Bronchial epithelial cell (primary cell): ENCODE results near the gene ERBB4. TPM values are rescaled to one million over a fixed set of nuclear protein-coding genes. Genes with fewer than 3 reads are reported as not detected.
"Not testable (repeated sequence)": the region's sequence is repeated elsewhere in the genome, so short reads cannot be mapped to it uniquely, and the experiment has no call there.

Source experiments
- DNase-seq: peaks from one replicate; pipeline ENCODE4 v3.0.0-alpha.2; 2010; ENCODE audit warnings: low read depth
- FAIRE-seq: peaks from 2 replicates; lab custom pipeline; 2011; peaks lifted over from hg19 to GRCh38; lab: Jason Lieb, UNC
- H3K27me3 ChIP-seq: 2 replicates; pipeline ENCODE4 v1.5.1; 2011; ENCODE audit warnings: low read length; ENCODE audit not compliant: control insufficient read depth, insufficient read depth
- H3K36me3 ChIP-seq: 2 replicates; pipeline ENCODE4 v1.5.1; 2011; ENCODE audit warnings: low read length; ENCODE audit not compliant: control insufficient read depth, insufficient read depth
- H3K4me3 ChIP-seq: 2 replicates; pipeline ENCODE4 v1.5.1; 2011; ENCODE audit warnings: mild to moderate bottlenecking, low read depth, low read length, control low read depth
- CTCF ChIP-seq: IDR thresholded peaks from 2 replicates; pipeline ENCODE4 v1.5.1; 2011; ENCODE audit warnings: mild to moderate bottlenecking, moderate library complexity, low read length, control low read depth, inconsistent platforms; ENCODE audit not compliant: insufficient read depth, severe bottlenecking
- total RNA-seq: library from RNA; depleted of rRNA; stranded (reverse); fragments of >200 nt; gene quantifications from 2 replicates; pipeline ENCODE4 v1.2.1, GENCODE V29; 2014

The ERBB4 gene
- total RNA-seq, 1 donor from 2014 or later = under 0.01 TPM

GRCh38 chr2:212208467-212208866, 330.1 kb downstream of the ERBB4 start:
- no peak overlapping the region for H3K4me3 ChIP-seq
- DNase-seq (no peak), FAIRE-seq (no peak)
- H3K27me3 ChIP-seq = no peaks in the 10 kb centered on the region
- no peak for TF ChIP-seq CTCF
- H3K36me3 ChIP-seq = no peaks in the 10 kb centered on the region

- TF ChIP-seq CTCF = no peak
- DNase-seq = no peak
Observed at GRCh38 chr2:212197776-212198175, 340.8 kb downstream of the ERBB4 start.

DNA sequence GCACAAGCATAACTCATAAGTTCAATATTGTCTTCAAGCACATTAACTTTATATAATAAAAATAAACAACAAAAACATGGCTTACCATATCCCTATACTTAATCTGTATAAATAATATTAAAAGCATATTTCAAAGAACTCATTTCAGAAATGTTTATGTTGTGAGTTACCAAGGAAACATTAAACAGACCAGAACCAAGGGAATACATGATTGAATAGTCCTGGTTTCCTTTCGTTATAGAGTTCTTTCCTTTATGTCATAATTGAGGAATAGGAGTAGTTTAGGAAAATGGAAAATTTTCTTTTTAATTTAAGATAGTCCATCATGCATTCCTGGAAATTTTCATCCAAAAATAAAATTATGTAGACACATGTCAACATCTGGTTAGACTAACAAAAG, 343.0 kb downstream of the ERBB4 start:
- no peak overlapping the region for H3K4me3 ChIP-seq
- TF ChIP-seq CTCF = no peak
- FAIRE-seq (no peak), DNase-seq (no peak)
- H3K27me3 ChIP-seq = no peaks in the 10 kb centered on the region
- H3K36me3 ChIP-seq = no peaks in the 10 kb centered on the region

More at GRCh38 chr2:212197776-212198175, 340.8 kb downstream of the ERBB4 start:
- no peak for FAIRE-seq
- Histone ChIP-seq H3K4me3 (no peak overlapping the region), H3K27me3 (no peaks in the 10 kb centered on the region), H3K36me3 (no peaks in the 10 kb centered on the region)

- H3K36me3 ChIP-seq = no peaks in the 10 kb centered on the region
- peak; percentile 47 for DNase-seq
- no peaks in the 10 kb centered on the region for H3K27me3 ChIP-seq
- no peak for TF ChIP-seq CTCF
- FAIRE-seq = no peak
- no peak overlapping the region for H3K4me3 ChIP-seq
Observed at GRCh38 chr2:212194396-212194795, 344.2 kb downstream of the ERBB4 start.

- no peak for TF ChIP-seq CTCF
- no peaks in the 10 kb centered on the region for H3K36me3 ChIP-seq
- DNase-seq (no peak), FAIRE-seq (no peak)
- no peaks in the 10 kb centered on the region for H3K27me3 ChIP-seq
- H3K4me3 ChIP-seq = no peak overlapping the region
Observed at GRCh38 chr2:212193803-212194202, 344.8 kb downstream of the ERBB4 start.

DNA sequence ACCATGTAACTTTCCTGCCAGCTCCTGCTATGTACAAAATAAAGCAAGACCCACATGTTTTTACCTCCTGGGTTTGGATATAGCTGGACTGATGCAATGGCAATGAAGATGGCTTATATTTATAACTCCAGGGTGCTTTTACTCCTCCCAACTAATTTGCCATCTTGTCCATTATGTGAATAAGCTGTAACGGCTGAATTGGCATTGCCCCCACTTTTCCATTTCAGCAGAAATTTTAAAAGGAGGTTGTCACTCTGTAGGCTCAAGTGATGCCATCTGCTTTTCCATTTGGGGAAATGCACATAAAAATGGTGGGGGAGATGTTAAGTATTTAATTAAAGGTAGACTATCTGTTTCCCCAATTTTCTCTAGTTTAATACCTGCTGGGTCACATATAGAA, 345.5 kb downstream of the ERBB4 start:
- TF ChIP-seq CTCF = no peak
- FAIRE-seq = no peak
- Histone ChIP-seq H3K4me3 (no peak overlapping the region), H3K27me3 (no peaks in the 10 kb centered on the region), H3K36me3 (no peaks in the 10 kb centered on the region)
- DNase-seq = no peak

GRCh38 chr2:212191438-212191837, 347.2 kb downstream of the ERBB4 start:
- H3K27me3 ChIP-seq, DNase-seq, H3K36me3 ChIP-seq, H3K4me3 ChIP-seq, FAIRE-seq: not testable (repeated sequence)
